ENCODE results near the gene ITSN2. TPM values are rescaled to one million over a fixed set of nuclear protein-coding genes. Genes with fewer than 3 reads are reported as not detected.

ITSN2 gene
- total RNA-seq, 1 experiment from 2014 or later: 19.8 TPM

Other genes starting within 250 kb of the ITSN2 start
- gene PFN4, start 237.2 kb downstream of the ITSN2 start, total RNA-seq (2021): 0.48 TPM in 1 of 3 replicates, not detected in the others
- 2.7 to 7.4 TPM (median 6.9 TPM) in 3 replicates for gene FAM228B, start 237.1 kb downstream of the ITSN2 start, total RNA-seq (2021)
- 0.09 to 0.25 TPM in 2 of 3 replicates, not detected in the other for gene FAM228A, start 185.5 kb downstream of the ITSN2 start, total RNA-seq (2021)
- 11.3 to 16.9 TPM (median 14.2 TPM) in 3 replicates for gene NCOA1, start 130.7 kb upstream of the ITSN2 start, total RNA-seq (2021)

Data from WTC11 (cell line).